Activated CD8-positive, alpha-beta memory T cell treated with anti-CD3 and anti-CD28 coated beads, Interleukin-2, amount 50 U/mL, for 48 hours (primary cell): ENCODE data around the gene SLC11A1.

Experiments used
- DNase-seq: peaks from one replicate; pipeline ENCODE4 v3.0.0-alpha.2; 2020

SLC11A1 gene

GRCh38 chr2:218367415-218368149 lies 14.5 kb upstream of the SLC11A1 start:
- peak; percentile 87 for DNase-seq

GRCh38 chr2:218368150-218368528 lies 13.9 kb upstream of the SLC11A1 start:
- no peak for DNase-seq

- no peak for DNase-seq
Observed at GRCh38 chr2:218368621-218369153, 13.4 kb upstream of the SLC11A1 start.

GRCh38 chr2:218369330-218369729 lies 12.7 kb upstream of the SLC11A1 start:
- no peak for DNase-seq

- no peak for DNase-seq
Observed at GRCh38 chr2:218370410-218371063, 11.5 kb upstream of the SLC11A1 start.

GRCh38 chr2:218371983-218372350 lies 10.1 kb upstream of the SLC11A1 start:
- no peak for DNase-seq

GRCh38 chr2:218374795-218375194 lies 7.3 kb upstream of the SLC11A1 start:
- no peak for DNase-seq

- DNase-seq, result no peak
Observed at GRCh38 chr2:218375212-218375611, 6.9 kb upstream of the SLC11A1 start.

- no peak for DNase-seq
Observed at GRCh38 chr2:218378053-218378452, 4.0 kb upstream of the SLC11A1 start.

- DNase-seq, result no peak
Observed at GRCh38 chr2:218382785-218383184, 712 bp downstream of the SLC11A1 start.

- DNase-seq, result no peak
Observed at GRCh38 chr2:218383892-218384519, 1.9 kb downstream of the SLC11A1 start.

- DNase-seq, result no peak
Observed at GRCh38 chr2:218384975-218385374, 2.9 kb downstream of the SLC11A1 start.

GRCh38 chr2:218386505-218387368 lies 4.7 kb downstream of the SLC11A1 start:
- no peak for DNase-seq

GRCh38 chr2:218387369-218388194 lies 5.5 kb downstream of the SLC11A1 start:
- DNase-seq, result no peak

- no peak for DNase-seq
Observed at GRCh38 chr2:218389333-218390150, 7.5 kb downstream of the SLC11A1 start.

- DNase-seq, result no peak
Observed at GRCh38 chr2:218391202-218391601, 9.1 kb downstream of the SLC11A1 start.

- no peak for DNase-seq
Observed at GRCh38 chr2:218392459-218392858, 10.4 kb downstream of the SLC11A1 start.

GRCh38 chr2:218392891-218393462 lies 10.9 kb downstream of the SLC11A1 start:
- DNase-seq, result no peak

GRCh38 chr2:218393750-218394290 lies 11.7 kb downstream of the SLC11A1 start:
- DNase-seq, result no peak

- DNase-seq, result no peak
Observed at GRCh38 chr2:218394298-218395089, 12.4 kb downstream of the SLC11A1 start.
